Endothelial cell of umbilical vein (primary cell): ENCODE measurements around the gene NEDD4L. TPM values are rescaled to one million over a fixed set of nuclear protein-coding genes. Genes with fewer than 3 reads are reported as not detected.
"Not testable (repeated sequence)": the region's sequence is repeated elsewhere in the genome, so short reads cannot be mapped to it uniquely, and the experiment has no call there.

Experiments used
- BruUV-seq: library from RNA; stranded (reverse); fragments of 400-500 nt; replicated peaks from 2 replicates; lab custom pipeline; 2021; lab: Mats Ljungman, UMichigan
- CTCF ChIA-PET: fragments of 300-600, 350-600 bp; sonication (Branson Sonifier 250); formaldehyde crosslinking; loops from one replicate; lab custom pipeline; 2021; ENCODE audit warnings: antibody characterized with exemption, inconsistent platforms; lab: Charles Lee
- POLR2A ChIA-PET: fragments of 300-600, 350-600 bp; sonication (Branson Sonifier 250); formaldehyde crosslinking; loops from one replicate; lab custom pipeline; 2021; ENCODE audit warnings: antibody characterized with exemption, inconsistent platforms; lab: Charles Lee
- DNase-seq: peaks from one replicate; pipeline ENCODE4 v3.0.0-alpha.2; 2011; ENCODE audit warnings: low read depth, low spot score
- FAIRE-seq: peaks from 2 replicates; lab custom pipeline; 2011; peaks lifted over from hg19 to GRCh38; lab: Jason Lieb, UNC
- H2AFZ ChIP-seq: 2 replicates; pipeline ENCODE4 v1.6.0; 2012; ENCODE audit warnings: low read depth, low read length, control low read depth, inconsistent platforms
- H3K27ac ChIP-seq: 2 replicates; pipeline ENCODE4 v1.5.1; 2011; ENCODE audit warnings: low read depth, mild to moderate bottlenecking, control low read depth, low read length, moderate library complexity; ENCODE audit not compliant: insufficient read depth
- H3K27me3 ChIP-seq, 2 experiments: 2 replicates each; pipeline versions ENCODE4 v1.6.0 to v1.6.1; 2011; ENCODE audit warnings: low read length in 2 of 2, mixed read lengths in 1 of 2; ENCODE audit not compliant: control insufficient read depth in 2 of 2, insufficient read depth in 2 of 2
- H3K36me3 ChIP-seq, 2 experiments: 2 replicates in 1 of 2; 3 replicates in 1 of 2; pipeline ENCODE4 v1.5.1; 2011; ENCODE audit warnings: low read length in 2 of 2, mild to moderate bottlenecking in 1 of 2, moderate library complexity in 1 of 2; ENCODE audit not compliant: control insufficient read depth in 2 of 2, insufficient read depth in 2 of 2; ENCODE audit errors: extremely low read depth in 1 of 2
- H3K4me1 ChIP-seq: 3 replicates; pipeline ENCODE4 v1.5.1; 2011; ENCODE audit warnings: mild to moderate bottlenecking, low read length; ENCODE audit not compliant: control insufficient read depth, insufficient read depth; ENCODE audit errors: extremely low read depth
- H3K4me2 ChIP-seq: 2 replicates; pipeline ENCODE4 v1.6.1; 2011; ENCODE audit warnings: low read length, control low read depth, mixed read lengths; ENCODE audit not compliant: insufficient read depth
- H3K4me3 ChIP-seq, 3 experiments: fragments of 200-600 bp in 1 of 3; sonication (generic), shearing (Covaris generic) in 1 of 3; replicated peaks in 1 of 3; 2 replicates each; pipeline ENCODE4 v1.5.1; 2011 to 2016; ENCODE audit warnings: control low read depth in 3 of 3, low read length in 3 of 3, mild to moderate bottlenecking in 2 of 3, inconsistent platforms in 1 of 3, low read depth in 1 of 3, moderate library complexity in 1 of 3; ENCODE audit not compliant: insufficient read depth in 1 of 3
- H3K79me2 ChIP-seq: 2 replicates; pipeline ENCODE4 v1.6.0; 2012; ENCODE audit warnings: low read length, inconsistent platforms; ENCODE audit not compliant: control insufficient read depth, insufficient read depth
- H3K9ac ChIP-seq: replicated peaks from 2 replicates; pipeline ENCODE3; 2011; ENCODE audit warnings: low read length, control low read depth; ENCODE audit not compliant: insufficient read depth; ENCODE audit errors: extremely low read depth
- H3K9me1 ChIP-seq: replicated peaks from 3 replicates; pipeline ENCODE4 v1.6.0; 2011; ENCODE audit warnings: mild to moderate bottlenecking, low read length; ENCODE audit not compliant: control insufficient read depth, insufficient read depth; ENCODE audit errors: extremely low read depth
- H3K9me3 ChIP-seq: replicated peaks from 2 replicates; pipeline ENCODE4 v1.5.1; 2012; ENCODE audit warnings: low read length, inconsistent platforms; ENCODE audit not compliant: control insufficient read depth, insufficient read depth
- H4K20me1 ChIP-seq: replicated peaks from 2 replicates; pipeline ENCODE3; 2011; ENCODE audit warnings: mild to moderate bottlenecking, low read length; ENCODE audit not compliant: control insufficient read depth, insufficient read depth; ENCODE audit errors: extremely low read depth
- EZH2 ChIP-seq: IDR thresholded peaks from 2 replicates; pipeline ENCODE4 v1.6.1; 2012; ENCODE audit warnings: borderline replicate concordance, low read depth, mild to moderate bottlenecking, moderate library complexity, low read length, inconsistent platforms; ENCODE audit not compliant: severe bottlenecking
- FOS ChIP-seq: IDR thresholded peaks from 2 replicates; pipeline ENCODE4 v1.6.1; 2011; ENCODE audit warnings: mild to moderate bottlenecking, low read length, moderate library complexity, borderline replicate concordance; ENCODE audit not compliant: insufficient read depth
- GATA2 ChIP-seq: IDR thresholded peaks from 2 replicates; pipeline ENCODE4 v1.7.0; 2011; ENCODE audit warnings: low read depth, mild to moderate bottlenecking, moderate library complexity, mixed read lengths, low read length; ENCODE audit not compliant: insufficient read length, insufficient read depth
- JUN ChIP-seq: IDR thresholded peaks from 2 replicates; pipeline ENCODE4 v1.6.1; 2011; ENCODE audit warnings: borderline replicate concordance, low read depth; ENCODE audit not compliant: insufficient read length, insufficient read depth
- MYC ChIP-seq: IDR thresholded peaks from one replicate; pipeline ENCODE4 v1.6.1; 2011; ENCODE audit warnings: mild to moderate bottlenecking, low read depth, low read length
- POLR2A ChIP-seq: IDR thresholded peaks from 2 replicates; pipeline ENCODE4 v1.6.1; 2012; ENCODE audit warnings: low read depth, mild to moderate bottlenecking, control low read depth, low read length
- POLR2AphosphoS5 ChIP-seq: IDR thresholded peaks from 2 replicates; pipeline ENCODE4 v1.6.1; 2012; ENCODE audit warnings: low read depth, mild to moderate bottlenecking, control low read depth, low read length, moderate library complexity; ENCODE audit not compliant: insufficient read depth
- dilution Hi-C: fragments of 300-500 bp; cut with MboI; formaldehyde crosslinking; loops from one replicate; pipeline ENCODE4 v1.15.0; 2019; ENCODE audit warnings: low sequenced_read_pairs; ENCODE audit not compliant: extremely low pct_ligation_motif_present
- intact Hi-C: fragments of 100-400 bp; cut with micrococcal nuclease; formaldehyde crosslinking; loops from one replicate; pipeline ENCODE4 v1.10.0; 2022
- polyA plus RNA-seq, 4 experiments: library from polyadenylated mRNA; depleted of rRNA in 3 of 4; stranded (reverse) in 3 of 4; unstranded in 1 of 4; fragments of >200 nt; gene quantifications; 2 replicates each; pipeline versions ENCODE4 v1.2.1 to v1.2.3, GENCODE V29; 2011 to 2012; ENCODE audit warnings: missing spikeins in 1 of 4
- total RNA-seq: library from RNA; stranded (reverse); gene quantifications from 2 replicates; pipeline ENCODE4 v1.2.3, GENCODE V29; 2021
- TF ChIP-seq, protein P1 (sequence below): IDR thresholded peaks from 2 replicates; pipeline ENCODE4 v1.6.1; 2011; ENCODE audit not compliant: insufficient read depth, insufficient read length
- TF ChIP-seq, protein P2 (sequence below), 2 donors: IDR thresholded peaks; 1 replicate in 1 of 2; 2 replicates in 1 of 2; pipeline ENCODE4 v1.5.1; 2011; ENCODE audit warnings: low read length in 2 of 2, mild to moderate bottlenecking in 2 of 2, moderate library complexity in 2 of 2, control low read depth in 1 of 2, inconsistent platforms in 1 of 2, low read depth in 1 of 2; ENCODE audit not compliant: insufficient read depth in 1 of 2; ENCODE audit errors: extremely low read depth in 1 of 2

The NEDD4L gene
- total and polyA plus RNA-seq, 2 donors (not counting 3 experiments of a cell fraction or from before 2014, with no cell fraction given) = 20.5 to 78.9 TPM

DNA sequence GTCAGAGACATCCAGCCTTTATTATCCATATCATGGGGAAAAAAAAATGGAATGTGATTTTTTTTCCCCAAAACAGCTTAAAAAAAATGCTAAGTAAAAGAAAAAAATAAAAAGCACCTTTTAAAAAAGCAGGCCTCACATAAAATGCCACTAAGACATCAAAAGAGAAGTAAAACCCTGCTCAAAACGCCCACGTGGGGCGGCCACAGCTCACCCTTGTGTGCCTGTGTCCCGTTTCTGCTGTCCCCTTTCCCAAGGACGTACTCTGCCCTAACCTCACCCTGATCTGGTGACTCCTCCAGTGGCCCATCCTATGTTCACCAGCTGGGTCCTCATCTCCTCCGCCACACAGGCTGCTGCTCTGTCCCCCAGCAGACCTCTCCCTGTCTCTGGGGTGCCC lies 125.4 kb downstream of the NEDD4L start:
- H3K27me3 ChIP-seq = no peaks in the 10 kb centered on the region
- no TSS peak for BruUV-seq
- H3K9ac ChIP-seq = no peak overlapping the region
- POLR2A ChIA-PET = no interaction called here
- no peak overlapping the region for H3K4me2 ChIP-seq
- no peak for FAIRE-seq
- H3K36me3 ChIP-seq = no peaks in the 10 kb centered on the region
- H2AFZ ChIP-seq = no peak overlapping the region
- no peaks in the 10 kb centered on the region for H3K4me1 ChIP-seq
- TF ChIP-seq EZH2 (no peak), POLR2AphosphoS5 (no peak), POLR2A (no peak), GATA2 (no peak), JUN (no peak), FOS (no peak), MYC (no peak)
- TF ChIP-seq, protein P1, sequence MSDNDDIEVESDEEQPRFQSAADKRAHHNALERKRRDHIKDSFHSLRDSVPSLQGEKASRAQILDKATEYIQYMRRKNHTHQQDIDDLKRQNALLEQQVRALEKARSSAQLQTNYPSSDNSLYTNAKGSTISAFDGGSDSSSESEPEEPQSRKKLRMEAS = no peak
- TF ChIP-seq, protein P2, sequence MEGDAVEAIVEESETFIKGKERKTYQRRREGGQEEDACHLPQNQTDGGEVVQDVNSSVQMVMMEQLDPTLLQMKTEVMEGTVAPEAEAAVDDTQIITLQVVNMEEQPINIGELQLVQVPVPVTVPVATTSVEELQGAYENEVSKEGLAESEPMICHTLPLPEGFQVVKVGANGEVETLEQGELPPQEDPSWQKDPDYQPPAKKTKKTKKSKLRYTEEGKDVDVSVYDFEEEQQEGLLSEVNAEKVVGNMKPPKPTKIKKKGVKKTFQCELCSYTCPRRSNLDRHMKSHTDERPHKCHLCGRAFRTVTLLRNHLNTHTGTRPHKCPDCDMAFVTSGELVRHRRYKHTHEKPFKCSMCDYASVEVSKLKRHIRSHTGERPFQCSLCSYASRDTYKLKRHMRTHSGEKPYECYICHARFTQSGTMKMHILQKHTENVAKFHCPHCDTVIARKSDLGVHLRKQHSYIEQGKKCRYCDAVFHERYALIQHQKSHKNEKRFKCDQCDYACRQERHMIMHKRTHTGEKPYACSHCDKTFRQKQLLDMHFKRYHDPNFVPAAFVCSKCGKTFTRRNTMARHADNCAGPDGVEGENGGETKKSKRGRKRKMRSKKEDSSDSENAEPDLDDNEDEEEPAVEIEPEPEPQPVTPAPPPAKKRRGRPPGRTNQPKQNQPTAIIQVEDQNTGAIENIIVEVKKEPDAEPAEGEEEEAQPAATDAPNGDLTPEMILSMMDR (IDR thresholded peaks at IDR 0.05; ENCODE audit: extremely low read depth in 1 of 2, insufficient read depth in 1 of 2, low read depth in 1 of 2, low read length in 2 of 2) = no peak
- H4K20me1 ChIP-seq = no peaks in the 10 kb centered on the region
- DNase-seq = no peak
- no peaks in the 10 kb centered on the region for H3K9me1 ChIP-seq
- no peak overlapping the region for H3K4me3 ChIP-seq
- intact Hi-C loops = no loop called here
- CTCF ChIA-PET = interaction anchor here (1.2 kb wide), 1 partner anchor 12 kb away, joined by 3 read pairs; no protein-coding TSS in a partner anchor
- no peaks in the 10 kb centered on the region for H3K79me2 ChIP-seq
- H3K9me3 ChIP-seq = no peaks in the 10 kb centered on the region
- dilution Hi-C loops = no loop called here
- no peak overlapping the region for H3K27ac ChIP-seq

DNA sequence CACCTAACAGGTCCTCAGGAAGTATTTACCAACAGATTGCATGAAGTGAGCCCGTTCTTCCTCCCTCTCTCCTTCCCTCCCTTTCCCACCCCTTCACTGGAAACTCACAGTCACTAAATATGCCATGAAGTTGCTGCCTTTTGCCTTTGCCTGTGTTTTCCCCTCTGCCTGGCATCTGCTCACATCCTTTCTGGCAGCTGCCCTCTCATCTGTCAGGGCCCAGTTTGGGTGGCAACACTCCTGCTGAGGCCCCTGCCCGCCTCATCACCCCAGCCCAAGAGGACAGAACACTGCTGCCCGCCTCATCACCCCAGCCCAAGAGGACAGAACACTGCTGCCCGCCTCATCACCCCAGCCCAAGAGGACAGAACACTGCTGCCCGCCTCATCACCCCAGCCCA lies 126.0 kb downstream of the NEDD4L start:
- H4K20me1 ChIP-seq, intact Hi-C loops, H3K4me3 ChIP-seq, dilution Hi-C loops, CTCF ChIA-PET, BruUV-seq, H3K4me2 ChIP-seq, FAIRE-seq, H3K9me1 ChIP-seq, H3K27me3 ChIP-seq, POLR2A ChIA-PET, H3K9ac ChIP-seq, H3K36me3 ChIP-seq, H3K27ac ChIP-seq, DNase-seq, H2AFZ ChIP-seq, H3K79me2 ChIP-seq, H3K4me1 ChIP-seq, H3K9me3 ChIP-seq: not testable (repeated sequence)
